ENCODE data around the gene NUDT14. TPM values are rescaled to one million over a fixed set of nuclear protein-coding genes. Genes with fewer than 3 reads are reported as not detected.

NUDT14 gene
- total and polyA plus RNA-seq, 2 donors from 2014 or later, result 48.6 to 59.1 TPM

DNA sequence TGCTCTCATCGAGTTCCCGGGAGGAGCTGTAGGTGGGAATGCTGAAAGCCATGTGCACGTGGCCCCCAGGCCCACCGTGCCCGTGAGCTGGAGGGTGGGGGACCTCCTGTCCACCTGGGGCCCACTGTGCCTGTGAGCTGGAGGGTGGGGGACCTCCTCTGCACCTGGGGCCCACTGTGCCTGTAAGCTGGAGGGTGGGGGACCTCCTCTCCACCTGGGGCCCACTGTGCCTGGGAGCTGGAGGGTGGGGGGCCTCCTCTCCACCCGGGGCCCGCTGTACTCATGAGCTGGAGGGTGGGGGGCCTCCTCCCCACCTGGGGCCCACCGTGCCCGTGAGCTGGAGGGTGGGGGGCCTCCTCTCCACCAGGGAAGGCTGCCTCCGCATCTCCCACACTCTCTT lies 13.9 kb upstream of the NUDT14 start:
- peaks cover 0 to 16% (median 0%) of the 10 kb centered on the region in 3 donors for H3K4me1 ChIP-seq (ENCODE audit: control insufficient read depth in 2 of 3, insufficient read depth in 2 of 3, low read depth in 1 of 3, low read length in 3 of 3)
- intact Hi-C loops (cut with DNase I), result no loop called here
- TF ChIP-seq, protein P1, sequence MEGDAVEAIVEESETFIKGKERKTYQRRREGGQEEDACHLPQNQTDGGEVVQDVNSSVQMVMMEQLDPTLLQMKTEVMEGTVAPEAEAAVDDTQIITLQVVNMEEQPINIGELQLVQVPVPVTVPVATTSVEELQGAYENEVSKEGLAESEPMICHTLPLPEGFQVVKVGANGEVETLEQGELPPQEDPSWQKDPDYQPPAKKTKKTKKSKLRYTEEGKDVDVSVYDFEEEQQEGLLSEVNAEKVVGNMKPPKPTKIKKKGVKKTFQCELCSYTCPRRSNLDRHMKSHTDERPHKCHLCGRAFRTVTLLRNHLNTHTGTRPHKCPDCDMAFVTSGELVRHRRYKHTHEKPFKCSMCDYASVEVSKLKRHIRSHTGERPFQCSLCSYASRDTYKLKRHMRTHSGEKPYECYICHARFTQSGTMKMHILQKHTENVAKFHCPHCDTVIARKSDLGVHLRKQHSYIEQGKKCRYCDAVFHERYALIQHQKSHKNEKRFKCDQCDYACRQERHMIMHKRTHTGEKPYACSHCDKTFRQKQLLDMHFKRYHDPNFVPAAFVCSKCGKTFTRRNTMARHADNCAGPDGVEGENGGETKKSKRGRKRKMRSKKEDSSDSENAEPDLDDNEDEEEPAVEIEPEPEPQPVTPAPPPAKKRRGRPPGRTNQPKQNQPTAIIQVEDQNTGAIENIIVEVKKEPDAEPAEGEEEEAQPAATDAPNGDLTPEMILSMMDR (IDR thresholded peaks at IDR 0.05; ENCODE audit: borderline replicate concordance, extremely low read depth, insufficient read depth), result no peak
- H3K4me3 ChIP-seq (ENCODE audit: low read length in 3 of 3), result no peak overlapping the region
- no peaks in the 10 kb centered on the region for H3K9me3 ChIP-seq (ENCODE audit: control insufficient read depth in 2 of 3, insufficient read depth in 1 of 3, low read length in 3 of 3)
- no peaks in the 10 kb centered on the region for H3K36me3 ChIP-seq (ENCODE audit: control insufficient read depth in 2 of 3, insufficient read depth in 3 of 3, low read length in 3 of 3)
- H3K27ac ChIP-seq (ENCODE audit: low read depth in 2 of 2, low read length in 2 of 2), result peak overlapping the region in 1 of 2 donors; percentile 51
- H3K27me3 ChIP-seq (ENCODE audit: control insufficient read depth, insufficient read depth, low read length), result no peaks in the 10 kb centered on the region
- H3K9ac ChIP-seq (ENCODE audit: low read length in 3 of 3), result no peak overlapping the region
- FAIRE-seq (no peak), DNase-seq (peak in 1 of 5 donors; percentile 61)

DNA sequence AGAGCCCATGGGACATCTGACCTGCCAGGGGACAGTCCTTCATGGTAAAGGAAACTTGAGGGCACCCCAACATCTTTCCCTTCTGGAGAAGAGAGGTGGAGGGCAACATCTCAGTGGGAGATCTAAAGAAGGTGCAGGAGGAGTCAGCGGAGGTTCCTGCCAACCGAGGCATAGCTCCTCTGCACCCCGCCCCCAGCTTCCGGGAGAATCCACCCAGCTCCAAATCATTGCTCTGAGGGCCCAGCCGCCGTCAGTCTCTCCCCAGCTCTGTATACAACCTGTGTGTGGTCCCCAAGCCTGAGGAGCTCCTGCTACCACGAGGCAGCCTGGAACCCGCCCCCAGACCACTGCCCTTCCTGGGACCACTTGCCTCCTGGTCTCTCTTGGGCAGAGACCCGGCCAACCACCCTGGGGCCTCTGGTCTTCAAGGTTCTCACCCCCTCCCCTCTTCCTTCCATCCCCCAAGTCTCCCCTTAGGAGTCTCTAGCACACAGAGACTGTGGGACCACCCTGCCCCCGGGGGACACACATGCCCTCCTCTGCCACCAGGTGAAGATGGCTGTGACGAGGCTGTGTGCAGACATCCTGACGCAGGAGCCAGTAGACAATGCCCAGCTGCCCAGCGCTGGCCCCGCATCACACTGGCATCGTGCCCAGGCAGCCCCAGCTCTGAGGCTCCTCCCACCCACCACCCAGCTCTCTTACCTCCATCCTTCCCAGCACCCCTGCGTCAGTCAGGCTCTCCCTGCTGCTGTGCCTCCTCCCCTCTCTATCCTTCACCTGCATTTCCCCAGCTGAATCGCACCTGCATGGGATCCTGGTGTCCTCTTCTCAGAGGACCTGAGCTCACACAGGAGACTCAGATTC lies 13.0 kb upstream of the NUDT14 start:
- Histone ChIP-seq H3K36me3 (ENCODE audit: control insufficient read depth in 2 of 3, insufficient read depth in 3 of 3, low read length in 3 of 3) (no peaks in the 10 kb centered on the region), H3K9ac (ENCODE audit: low read length in 3 of 3) (no peak overlapping the region), H3K9me3 (ENCODE audit: control insufficient read depth in 2 of 3, insufficient read depth in 1 of 3, low read length in 3 of 3) (no peaks in the 10 kb centered on the region), H3K4me3 (ENCODE audit: low read length in 3 of 3) (no peak overlapping the region), H3K27ac (ENCODE audit: low read depth in 2 of 2, low read length in 2 of 2) (no peak overlapping the region), H3K27me3 (ENCODE audit: control insufficient read depth, insufficient read depth, low read length) (no peaks in the 10 kb centered on the region), H3K4me1 (ENCODE audit: control insufficient read depth in 2 of 3, insufficient read depth in 2 of 3, low read depth in 1 of 3, low read length in 3 of 3) (peaks cover 0 to 13% (median 0%) of the 10 kb centered on the region in 3 donors)
- FAIRE-seq, result no peak
- TF ChIP-seq, protein P1 (IDR thresholded peaks at IDR 0.05; ENCODE audit: borderline replicate concordance, extremely low read depth, insufficient read depth), result no peak
- DNase-seq, result peak in 2 of 5 donors; percentile 55 to 59
- intact Hi-C loops (cut with DNase I), result no loop called here

DNA sequence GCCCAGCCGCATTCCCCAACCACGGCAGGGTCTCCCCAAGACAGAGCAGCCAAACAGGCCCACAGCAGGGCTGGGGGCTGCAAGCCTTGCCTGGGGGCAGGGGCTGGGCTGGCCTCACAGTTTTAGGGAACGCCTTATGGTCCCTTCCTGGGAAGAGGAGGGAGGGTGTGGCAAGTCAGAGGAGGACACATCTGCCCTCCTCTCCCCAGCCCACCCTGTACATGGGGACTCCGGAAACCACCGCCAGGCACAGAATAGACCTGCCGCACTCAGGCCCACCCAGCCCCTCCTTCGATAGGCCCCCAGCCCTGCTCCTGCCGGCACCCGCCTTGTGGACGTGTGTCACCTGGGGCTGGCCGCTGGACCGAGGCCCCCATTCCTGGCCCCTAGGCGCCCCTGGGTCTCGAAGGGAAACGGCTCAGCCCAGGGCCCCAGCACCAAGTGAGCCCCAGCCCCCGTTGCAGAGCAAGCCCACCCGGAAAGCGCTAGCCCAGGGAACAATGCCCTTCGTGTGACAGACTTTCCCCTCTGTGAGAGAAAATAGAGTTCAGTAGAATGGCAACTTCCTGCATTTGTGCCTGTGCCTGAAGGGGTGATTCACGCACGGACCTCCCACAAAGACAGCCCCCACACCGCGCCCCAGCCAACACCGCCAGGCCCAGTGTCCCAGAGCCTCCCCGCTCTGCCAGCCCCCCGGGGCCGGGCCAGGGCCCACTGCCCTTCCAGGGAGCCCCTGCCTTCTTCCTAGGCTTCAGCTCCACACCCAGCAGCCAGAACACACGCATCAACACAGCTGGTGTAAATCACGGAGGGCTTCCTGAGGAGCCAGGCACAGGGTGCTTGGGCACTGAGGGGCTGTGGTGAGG lies 12.0 kb upstream of the NUDT14 start:
- TF ChIP-seq, protein P1 (IDR thresholded peaks at IDR 0.05; ENCODE audit: borderline replicate concordance, extremely low read depth, insufficient read depth), result no peak
- peak in 2 of 5 donors; percentile 48 to 61 for DNase-seq
- no peak for FAIRE-seq
- Histone ChIP-seq H3K4me3 (ENCODE audit: low read length in 3 of 3) (no peak overlapping the region), H3K9me3 (ENCODE audit: control insufficient read depth in 2 of 3, insufficient read depth in 1 of 3, low read length in 3 of 3) (no peaks in the 10 kb centered on the region), H3K4me1 (ENCODE audit: control insufficient read depth in 2 of 3, insufficient read depth in 2 of 3, low read depth in 1 of 3, low read length in 3 of 3) (peaks cover 0 to 6% (median 0%) of the 10 kb centered on the region in 3 donors), H3K9ac (ENCODE audit: low read length in 3 of 3) (no peak overlapping the region), H3K27me3 (ENCODE audit: control insufficient read depth, insufficient read depth, low read length) (no peaks in the 10 kb centered on the region), H3K36me3 (ENCODE audit: control insufficient read depth in 2 of 3, insufficient read depth in 3 of 3, low read length in 3 of 3) (no peaks in the 10 kb centered on the region), H3K27ac (ENCODE audit: low read depth in 2 of 2, low read length in 2 of 2) (no peak overlapping the region)
- intact Hi-C loops (cut with DNase I), result no loop called here

All from kidney (tissue), 14 donors.